DMS 273 (cell line): ENCODE results near the gene MCC.

Experiments used
- DNase-seq: peaks from one replicate; lab custom pipeline; 2025; ENCODE audit not compliant: unreplicated experiment; lab: John Stamatoyannopoulos, UW

MCC gene

DNA sequence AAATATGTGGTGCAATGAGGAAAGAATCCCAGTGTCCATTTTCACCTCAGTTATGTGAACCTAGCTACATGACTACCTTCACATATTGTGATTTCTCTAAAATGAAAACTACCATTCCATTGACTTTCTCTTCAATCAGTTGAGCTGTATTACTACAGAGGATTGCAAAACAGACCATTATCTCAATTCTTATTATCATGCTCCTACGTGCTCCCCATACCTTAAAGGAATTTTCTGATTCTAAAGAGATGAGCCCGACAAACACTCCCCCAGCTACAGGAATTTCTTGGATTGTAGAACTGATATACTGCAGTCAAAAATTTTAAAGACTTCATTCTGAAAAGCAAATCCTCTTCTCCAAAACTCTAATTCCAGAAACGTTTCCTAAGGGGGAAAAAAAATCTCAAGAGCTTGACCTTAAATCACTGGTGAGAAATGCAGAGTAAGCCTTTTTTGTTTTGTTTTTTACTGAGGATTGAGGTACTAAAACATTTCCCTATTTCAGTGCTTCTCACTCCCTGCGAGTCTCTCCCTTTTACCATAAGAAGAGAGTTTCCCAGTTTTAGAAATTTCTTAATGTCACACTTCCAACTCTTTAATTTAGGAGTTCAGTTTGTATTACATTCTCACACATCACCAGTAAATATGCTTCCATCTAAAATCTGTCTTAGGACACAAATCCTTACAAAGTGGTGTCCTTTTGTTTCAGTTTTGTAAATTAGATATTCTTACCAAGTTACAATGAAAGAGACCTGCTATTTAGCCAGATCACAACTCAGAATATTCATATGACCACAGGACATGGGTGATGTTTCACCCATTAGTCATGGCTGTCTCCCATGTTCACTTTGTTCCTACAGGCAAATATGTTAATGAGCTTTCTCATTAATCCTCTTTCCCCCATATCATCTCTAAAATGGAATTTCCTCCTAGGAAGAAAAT is 257.3 kb downstream of the MCC start:
- peak; percentile 46 for DNase-seq

DNA sequence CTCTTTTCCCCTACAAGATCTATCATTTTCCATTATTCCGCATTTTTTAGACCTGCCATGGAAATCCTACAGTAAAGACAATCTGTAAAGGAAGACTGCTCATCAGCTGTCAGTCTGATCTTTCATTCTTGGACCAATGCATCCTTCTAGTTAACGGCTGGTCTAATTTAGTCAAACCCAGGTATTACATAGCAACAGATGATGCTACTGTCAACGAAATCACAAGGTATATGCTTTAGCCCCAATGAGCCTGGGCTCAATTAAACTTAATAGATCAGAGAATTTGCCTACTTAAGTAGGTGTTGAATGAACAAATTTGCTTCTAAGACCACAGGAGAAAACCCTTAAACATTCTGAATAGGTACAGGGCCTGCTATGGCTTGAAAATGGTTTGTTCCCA is 260.5 kb downstream of the MCC start:
- peak; percentile 46 for DNase-seq

DNA sequence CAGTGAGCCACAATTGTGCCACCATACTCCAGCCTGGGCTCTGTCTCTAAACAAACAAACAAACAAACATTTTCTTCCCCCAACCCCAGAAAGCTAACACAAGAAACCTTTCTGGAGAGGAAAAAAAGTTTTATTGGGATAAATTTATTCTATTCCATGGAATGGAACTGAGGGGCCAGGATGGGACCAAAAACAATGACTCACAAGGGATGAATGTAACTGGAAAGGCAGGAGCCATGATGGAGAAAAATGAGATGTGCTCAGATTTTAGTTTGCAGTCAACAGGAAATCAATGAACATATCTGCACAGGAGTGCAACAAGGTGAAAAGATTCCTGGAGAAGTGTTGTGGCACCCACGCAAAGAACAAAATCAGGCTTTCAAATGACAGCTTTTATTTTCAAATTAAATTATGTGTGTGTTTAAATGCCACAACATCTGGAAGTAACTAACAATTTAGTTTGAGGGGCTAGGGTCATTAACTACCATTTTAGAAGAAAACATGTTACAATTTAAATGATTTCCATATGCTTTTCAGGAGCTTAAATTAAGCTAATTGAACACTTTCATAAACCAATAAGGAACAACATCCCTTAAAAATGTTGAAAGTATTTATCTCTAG is 262.0 kb downstream of the MCC start:
- DNase-seq = no peak

DNA sequence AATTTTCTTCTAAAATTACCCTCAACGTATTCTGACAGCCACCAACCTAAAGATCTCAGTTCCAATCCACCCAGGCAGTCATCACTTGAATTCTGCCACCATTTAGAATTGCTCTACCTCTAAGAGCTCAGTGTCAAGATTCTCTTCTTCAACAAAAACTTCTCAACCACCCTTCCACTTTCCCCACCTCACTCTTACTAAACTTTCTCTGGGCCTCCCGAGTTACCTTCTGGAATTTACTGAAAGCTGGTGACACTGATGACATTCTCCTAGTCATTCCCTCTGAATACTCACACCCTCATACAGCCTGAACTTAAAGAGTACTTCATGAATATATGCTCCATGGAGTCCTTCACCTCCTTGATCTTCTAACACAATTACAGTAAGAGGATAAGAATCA is 263.0 kb downstream of the MCC start:
- no peak for DNase-seq

DNA sequence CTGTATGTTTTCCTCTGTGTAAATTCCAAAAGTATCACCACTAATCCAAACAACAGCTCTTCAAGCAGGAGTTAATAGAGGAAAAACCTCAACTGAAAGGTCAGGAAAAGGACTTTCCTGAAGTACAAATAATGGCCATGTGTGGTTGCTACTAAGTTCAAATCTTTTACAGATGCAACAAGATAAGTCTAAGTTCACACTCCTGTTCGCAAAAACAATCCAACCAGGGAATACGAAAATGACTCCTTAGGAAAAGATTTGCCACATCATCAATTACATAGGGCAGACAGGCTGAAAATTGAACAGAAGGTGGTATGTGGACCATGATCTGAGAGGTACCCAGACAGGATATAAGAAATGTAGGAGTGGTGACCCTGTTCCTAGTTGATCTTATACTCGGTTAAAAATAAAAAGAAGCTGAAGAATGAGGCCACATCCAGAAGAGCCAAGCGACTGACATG is 263.6 kb downstream of the MCC start:
- no peak for DNase-seq

DNA sequence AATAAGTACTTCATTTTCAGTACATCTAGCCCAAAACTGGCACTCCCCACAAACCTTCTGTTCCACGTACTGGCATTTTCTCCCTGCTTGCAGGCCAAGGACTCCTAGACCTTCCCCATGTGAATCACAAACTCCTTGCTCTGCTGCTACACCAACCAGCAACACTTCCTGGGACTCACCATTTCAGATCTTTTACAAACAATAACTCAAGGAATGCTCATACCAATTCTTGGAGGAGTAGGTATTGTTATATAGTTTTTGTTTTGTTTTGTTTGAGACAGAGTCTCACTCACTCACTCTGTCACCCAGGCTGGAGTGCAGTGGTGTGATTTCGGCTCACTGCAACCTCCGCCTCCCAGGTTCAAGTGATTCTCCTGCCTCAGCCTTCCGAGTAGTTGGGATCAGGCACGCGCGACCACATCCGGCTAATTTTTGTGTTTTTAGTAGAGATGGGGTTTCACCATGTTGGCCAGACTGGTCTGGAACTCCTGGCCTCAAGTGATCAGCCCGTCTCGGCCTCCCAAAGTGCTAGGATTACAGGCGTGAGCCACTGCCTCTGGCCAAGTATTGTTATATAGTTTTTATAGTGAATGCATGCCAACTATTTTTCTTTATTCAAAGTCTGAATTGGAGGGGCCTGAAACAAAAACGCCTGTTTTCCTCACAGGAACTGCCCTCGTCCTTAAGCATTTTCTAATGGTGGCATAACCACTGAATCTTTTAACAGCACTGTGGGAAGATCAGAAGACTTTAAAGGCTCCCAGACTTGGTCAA is 264.2 kb downstream of the MCC start:
- no peak for DNase-seq

DNA sequence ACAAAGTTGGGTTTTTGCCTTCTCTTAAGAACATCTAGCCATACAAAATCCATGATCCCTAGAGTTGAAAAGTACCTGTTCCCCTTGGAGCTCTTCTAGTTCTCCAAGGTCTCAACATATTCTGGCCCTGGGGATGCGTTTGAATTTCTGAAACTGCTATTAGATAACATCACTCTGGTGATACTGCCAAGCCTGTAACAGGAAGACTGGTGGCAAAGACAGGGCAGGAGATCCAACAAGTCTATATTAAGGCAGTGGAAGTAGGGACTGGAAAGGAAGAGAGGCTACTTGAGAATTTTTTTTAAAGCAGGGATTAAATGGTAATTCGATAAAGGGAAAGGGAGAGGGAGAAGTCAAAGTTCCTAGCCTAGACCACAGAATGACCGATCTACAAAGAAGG is 264.9 kb downstream of the MCC start:
- DNase-seq = no peak

DNA sequence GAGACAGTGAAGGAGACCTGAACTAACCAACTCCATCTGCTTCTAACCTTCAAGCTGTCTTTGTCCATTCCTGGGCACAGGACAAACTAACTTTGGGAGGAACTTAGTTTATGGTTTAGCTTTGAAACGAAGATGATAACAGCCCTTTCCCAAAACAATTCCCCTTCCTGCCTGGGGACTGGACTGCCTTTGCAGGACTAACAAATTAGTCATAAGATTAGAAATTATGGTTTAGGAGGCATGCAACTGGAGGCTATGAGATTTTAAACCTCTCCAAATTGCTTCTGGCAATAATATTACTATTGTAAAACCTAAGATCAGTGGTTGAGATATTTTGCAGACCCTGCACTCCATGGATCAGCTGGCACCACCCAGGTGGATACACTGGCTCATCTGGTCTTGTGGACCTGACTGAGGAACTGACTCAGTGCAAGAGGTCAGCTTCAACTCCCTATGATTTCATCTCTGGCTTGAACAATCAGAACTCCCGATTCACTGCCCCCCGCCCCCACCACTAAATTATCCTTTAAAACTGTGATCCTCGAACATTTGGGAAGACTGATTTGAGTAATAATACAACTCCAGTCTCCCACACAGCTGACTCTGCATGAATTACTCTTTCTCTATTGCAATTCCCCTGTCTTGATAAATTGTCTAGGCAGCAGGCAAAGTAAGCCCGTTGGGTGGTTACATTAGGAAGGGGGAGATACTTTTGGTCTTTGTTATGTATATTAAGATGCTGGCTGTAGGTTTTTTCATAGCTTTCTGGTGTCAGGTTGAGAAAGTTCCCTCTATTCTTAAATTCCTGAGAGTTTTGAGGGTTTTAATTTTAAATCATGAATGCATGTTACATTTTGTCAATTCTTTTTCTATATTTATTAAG is 266.7 kb downstream of the MCC start:
- DNase-seq = peak; percentile 43

DNA sequence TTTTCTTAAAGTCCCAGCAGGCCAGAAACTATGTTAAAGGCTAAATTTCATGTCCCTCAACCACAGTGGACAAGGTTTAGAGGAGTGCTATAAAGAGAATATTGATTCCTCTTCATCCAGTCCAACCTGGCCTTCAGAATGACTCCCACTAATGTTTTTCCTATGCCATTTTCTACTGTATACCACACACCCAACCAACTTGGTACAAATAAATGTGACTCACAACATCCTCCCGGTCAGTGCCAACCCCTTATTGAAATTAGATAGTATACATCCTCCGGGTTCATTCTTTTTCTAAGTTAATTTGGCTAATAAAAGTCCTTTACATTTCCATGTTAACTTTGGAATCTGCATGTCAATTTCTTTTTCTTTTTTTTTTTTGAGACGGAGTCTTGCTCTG is 268.6 kb downstream of the MCC start:
- DNase-seq = no peak

DNA sequence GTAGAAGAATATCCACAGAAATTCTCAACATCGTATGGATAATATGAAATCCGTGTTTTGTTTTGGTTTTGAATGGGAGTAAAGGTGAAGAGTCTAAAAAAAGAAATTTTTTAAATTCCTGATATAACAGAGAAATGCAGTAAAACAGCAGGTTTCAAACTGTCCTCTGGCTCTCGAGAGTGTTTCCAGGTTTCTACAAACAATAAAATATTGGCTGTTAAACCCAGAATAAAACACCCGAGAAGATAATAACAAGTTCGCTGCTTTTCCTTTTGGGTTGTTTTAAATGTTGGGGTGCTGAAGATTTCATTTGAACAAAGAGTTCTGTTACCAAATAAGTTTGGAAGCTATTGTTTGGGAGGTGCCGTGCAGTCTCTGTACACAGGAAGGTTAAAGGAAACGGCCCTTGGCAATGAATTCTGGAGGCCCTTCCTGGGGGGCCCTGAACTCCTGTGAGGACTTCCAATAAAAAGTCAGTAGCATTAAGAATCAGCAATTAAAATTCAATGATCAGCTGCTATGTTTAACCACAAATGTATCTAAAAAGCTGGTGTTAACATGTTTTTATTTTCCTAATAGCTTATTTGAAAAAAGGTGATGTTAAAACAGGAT is 269.2 kb downstream of the MCC start:
- peak; percentile 44 for DNase-seq

DNA sequence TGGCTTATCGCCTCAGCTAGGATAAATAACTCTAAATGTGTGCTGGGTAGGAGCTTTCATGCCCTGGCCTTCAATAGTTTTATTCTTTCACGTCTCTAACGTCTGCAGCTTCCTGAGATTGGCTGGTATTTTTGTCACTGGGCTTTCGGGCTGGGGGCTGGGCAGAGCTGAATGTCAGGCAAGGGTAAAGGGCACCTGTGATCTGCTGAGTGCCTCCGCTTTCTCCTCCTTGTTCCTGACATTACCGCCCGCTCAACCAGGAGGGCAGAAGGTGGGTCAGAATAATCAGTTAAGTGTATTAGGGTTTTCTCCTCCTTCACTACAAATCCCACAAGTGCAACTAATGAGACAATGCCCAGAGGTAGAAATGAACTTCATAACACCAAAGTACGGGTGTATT is 270.1 kb downstream of the MCC start:
- peak; percentile 79 for DNase-seq

DNA sequence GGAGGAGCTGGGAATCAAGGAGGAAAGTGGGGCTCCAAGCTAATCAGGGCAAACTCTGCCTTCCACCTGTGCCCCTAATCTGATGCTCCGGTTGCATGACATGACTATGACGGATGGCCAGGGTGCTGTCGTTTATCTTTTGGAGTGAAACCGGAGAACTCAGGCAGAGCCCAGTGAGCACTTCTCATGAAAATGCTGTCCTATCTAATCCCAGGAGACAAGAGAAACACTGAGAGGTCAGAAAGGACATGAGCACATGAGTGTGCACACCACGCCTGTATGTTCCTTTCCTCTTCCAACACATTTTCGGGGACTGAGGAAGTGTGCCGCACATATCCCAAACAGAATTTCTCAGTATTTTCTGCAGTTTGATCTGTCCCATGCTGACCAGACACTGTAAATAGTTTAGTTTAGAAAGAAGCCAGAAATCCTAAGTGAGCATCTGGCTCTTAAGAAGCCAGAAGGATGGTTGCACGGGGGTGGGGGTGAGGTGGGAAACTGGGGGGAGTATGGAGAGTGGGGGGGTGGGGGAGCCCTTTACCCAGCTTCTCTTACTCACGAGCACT is 270.6 kb downstream of the MCC start:
- peak; percentile 79 for DNase-seq

DNA sequence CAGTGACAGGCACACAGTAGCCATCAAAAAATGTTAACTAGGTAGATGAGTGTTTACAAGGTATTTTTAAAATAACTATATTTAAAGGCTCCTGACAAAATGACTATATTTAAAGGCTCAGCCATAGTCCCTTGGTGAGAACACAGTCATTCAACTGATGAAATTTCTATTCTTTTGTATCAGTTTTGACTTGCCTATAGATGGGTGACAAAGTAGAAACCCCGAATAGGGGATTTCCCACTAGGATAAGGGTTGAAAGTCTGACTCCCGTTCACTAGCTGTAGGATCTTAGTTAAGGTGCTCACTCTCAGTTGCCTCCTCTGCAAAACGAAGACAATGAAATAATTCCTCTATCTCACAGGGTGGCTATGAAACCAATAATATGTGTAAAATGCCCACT is 271.7 kb downstream of the MCC start:
- DNase-seq = no peak

DNA sequence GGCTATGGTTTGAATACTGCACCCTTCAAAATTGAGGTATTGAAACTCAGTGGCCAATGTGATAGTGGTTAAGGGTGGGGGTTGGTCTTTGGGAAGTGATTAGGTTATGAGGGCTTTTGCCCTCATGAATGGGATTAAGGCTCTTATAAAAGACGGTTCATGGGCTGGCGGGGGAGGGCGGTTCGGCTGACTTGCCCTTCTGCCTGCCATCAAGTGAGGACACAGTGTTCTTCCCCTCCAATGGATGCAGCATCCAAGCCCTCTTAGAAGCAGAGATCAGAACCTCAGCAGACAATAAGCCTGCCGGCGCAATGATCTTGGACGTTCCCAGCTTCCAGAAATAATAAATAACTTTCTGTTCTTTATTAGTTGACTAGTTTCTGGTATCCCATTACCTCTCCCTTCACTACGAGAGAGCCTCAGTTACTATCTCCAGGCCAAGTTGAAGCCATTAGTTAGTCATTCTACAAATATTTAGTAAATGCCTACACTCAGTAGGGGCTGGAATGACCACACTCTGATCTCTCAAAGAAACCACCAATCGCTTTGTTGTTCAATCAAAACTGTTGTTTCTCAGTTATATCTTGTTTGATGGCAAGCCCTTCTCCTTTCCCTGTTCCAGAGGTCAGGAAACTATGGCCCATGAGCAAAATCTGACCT is 272.7 kb downstream of the MCC start:
- DNase-seq = no peak

DNA sequence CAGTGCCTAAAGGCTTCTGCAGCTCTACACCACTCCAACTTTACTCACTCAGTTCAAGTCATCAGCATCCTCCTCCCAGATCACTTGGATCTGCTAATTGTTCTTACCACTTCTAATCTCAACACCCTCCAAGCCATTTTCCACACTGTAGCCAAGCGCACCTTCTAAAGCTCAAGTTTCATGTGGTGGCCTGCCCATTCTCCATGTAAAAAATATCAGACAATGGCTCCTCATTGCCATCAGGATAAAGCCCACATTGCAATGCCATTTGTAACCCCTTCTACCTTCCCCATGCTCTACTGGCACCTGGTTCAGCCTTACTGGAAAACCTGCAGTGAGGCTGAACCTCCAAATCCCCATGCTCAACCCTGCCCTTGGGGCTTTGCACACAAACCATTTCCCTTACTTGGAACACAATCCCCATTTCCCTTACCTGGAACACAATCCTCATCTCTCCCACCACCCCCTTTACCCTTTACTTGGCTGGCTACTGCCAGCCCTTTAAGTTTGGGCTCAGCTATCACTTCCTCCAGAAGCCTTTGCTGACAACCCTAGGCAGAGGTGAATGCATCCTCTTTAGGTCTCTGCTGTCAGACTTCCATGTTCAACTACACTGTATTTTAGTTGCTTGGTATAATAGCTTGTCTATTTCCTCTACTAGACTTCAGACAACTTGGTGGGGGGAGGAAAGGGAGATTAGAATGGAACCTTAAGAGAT is 273.5 kb downstream of the MCC start:
- DNase-seq = no peak

DNA sequence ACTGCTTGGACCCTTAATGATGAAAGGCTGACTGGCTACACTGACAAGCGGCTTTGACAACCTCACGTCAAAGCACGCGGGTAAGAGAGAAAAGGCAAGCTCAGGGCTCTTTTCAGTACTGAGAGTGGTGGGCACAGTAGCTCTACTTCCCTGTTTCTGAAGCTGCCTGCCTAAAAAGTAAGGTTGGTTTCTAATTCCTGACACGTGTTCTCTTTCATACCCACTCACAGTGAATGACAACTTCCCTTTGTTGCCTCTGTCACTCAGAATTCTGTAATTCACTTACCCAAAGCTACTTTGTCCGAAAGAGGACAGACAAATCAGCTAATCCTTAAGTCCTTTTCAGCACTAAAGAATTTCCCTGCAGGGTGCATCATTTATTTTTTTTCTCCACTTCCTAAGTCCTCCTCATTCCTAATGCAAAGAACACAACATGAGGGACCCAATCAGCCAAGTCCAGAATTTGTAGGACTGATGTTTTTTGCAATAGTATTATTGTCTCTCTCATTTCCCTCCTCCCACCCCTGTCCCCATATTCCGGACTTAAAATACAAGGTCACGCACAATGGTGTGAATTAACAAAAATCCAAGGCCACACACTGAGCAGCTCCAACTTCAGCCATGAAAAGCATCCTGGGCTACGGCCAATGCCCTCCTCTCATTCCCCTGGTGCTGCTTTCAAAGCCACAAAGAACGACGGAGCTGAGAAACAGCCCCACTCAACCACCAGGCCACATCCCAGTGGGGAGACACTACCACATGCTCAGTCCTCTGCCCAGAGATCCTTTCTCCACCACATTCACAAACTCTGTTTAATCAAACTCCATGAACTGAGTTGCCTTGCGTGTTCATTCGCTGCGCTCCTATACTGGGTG is 274.5 kb downstream of the MCC start:
- peak; percentile 41 for DNase-seq

DNA sequence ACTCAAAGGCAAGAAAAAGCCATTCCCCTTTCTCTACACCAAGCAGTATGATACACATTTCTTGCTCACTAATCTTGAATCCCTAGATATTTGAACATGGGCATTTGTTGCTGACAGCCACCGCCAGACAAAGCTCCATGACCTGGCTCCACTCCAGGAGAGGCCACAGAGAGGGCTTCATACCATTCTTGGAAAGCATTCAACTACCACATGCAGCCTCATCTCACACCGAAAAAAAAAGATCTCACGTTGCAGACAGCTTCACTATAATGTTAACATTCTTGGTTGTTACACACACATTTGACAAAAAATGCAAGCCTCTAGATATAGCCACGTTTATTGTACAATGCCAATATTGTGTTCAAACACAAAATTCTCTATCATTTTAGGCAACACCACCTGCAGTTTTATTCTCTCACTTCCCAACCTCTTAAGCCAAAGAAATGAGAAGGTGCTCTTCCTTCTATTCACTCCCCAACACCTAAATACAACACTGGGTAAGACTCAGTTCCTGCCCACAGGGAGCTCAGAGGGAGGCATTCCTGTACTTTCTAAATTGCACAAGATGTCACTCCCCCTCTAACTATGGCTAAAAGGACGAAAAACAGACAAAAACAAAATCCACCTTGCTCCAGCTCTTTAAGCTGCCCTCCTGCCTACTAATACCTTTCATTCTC is 275.9 kb downstream of the MCC start:
- DNase-seq = peak; percentile 91
